HG02943 (cell line): ENCODE measurements around the gene CLEC7A.

ENCODE experiments used
- ATAC-seq: cut with Tn5 transposase; IDR thresholded peaks from one replicate; pipeline ENCODE4 v1.9.1; 2021; ENCODE audit warnings: mild to moderate bottlenecking, low read depth, moderate library complexity; ENCODE audit not compliant: unreplicated experiment

Gene CLEC7A

DNA sequence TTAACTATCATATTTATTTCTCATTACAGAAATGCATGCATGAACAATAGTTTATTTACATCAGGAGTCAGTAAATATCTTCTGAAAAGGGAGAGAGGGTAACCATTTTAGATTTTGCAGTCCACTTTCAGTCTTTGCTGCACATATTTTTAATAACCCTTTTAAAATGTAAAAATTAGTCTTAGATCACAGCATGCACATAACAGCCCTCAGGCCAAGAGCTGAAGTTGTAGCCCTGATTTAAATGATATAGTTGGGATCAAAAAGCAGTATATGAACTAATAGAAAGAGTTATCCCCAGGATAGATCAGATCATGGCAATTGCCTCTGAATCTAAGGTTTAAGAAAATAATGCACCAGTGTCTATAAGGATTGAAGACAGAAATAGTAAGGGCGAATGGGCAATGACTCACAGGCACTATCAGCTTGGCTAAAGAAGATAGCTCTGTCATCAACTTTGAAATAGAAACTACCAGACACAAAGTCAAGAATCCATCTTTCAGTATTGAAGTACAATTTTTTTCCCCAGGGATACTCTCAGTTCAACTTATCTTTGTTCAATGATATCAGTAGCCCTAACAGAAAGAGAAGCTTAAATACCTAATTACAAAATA is 13.1 kb upstream of the CLEC7A start:
- ATAC-seq: no peak

DNA sequence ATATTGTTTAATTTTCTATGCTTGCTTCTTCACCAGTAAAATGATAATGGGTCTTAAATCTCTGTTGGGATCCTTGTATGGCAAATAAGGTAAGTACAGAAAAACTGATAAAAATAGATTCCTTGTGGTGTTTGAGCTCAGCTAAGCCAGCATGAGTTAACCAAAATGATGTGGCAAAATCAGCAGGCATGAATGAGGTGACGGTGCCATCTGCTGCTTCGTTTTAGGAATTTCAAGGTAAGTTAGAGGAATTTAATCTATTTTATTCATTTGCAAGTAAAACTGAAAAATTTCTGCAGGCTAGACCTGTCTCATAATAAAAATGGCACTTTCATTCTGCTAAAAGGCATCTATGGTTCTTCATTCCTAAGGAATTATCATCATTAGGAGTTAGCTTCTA is 10.0 kb upstream of the CLEC7A start:
- ATAC-seq: no peak

DNA sequence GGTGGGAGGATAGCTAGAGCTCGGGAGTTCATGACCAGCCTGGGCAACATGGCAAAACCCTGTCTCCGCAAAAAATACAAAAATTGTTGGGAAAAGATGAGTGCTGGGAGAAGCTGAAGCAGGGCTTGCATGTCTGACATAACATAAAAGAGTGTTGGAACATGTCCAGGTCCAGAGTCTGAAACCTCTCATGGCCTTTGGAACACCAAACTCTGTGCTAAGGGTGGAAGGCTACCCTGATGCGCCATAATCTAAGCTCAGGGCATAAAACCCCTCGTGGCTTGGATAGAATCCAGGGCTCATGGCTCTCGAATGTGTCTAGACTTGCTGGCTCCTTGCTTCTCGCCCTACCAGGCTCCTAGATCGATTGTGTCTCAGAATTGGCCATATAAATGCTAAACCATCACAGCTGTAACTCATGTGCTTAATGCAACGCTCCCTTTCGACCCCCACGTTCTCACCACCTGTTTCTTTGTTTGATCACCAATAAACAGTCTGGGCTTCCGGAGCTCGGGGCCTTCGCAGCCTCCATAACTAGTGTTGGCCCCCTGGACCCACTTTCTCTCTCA is 6.7 kb upstream of the CLEC7A start:
- ATAC-seq: no peak

DNA sequence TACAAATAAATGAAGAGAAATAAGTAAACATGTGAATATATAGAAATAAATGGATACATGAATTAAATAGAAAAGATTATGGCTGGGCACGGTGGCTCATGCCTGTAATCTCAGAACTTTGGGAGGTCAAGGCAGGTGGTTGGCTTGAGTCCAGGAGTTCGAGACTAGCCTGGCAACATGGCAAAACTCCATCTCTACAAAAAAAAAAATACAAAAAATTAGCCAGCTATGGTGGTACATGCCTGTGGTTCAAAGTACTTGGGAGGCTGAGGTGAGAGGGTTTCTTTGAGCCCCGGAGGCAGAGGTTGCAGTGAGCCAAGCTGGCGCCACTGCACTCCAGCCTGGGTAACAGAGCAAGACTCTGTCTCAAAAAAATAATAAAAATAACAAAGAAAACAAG is 5.1 kb upstream of the CLEC7A start:
- no peak for ATAC-seq

DNA sequence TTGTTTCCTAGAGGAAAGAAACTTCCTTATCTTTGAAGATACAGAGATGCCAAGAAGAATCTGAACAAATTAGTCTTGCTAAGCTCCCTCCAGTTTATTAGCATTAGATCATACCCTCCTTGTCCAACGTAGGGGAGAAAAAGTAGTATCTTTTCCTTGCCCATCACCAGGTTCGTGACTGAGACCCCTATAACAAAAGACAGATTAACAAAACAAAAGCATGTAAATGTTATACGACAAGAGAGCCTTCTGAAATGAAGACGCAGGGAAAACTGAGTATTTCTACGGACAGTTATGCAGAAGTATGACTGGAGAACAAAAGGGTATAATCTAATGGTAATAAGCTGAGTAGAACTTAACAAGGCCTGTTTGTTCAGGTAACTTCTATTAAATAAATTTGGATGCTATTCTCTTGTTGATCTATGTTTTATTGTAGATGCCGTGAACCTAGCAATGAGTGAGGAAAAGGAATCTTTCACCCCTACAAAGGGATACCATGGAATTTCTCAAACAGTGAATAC is 2.9 kb upstream of the CLEC7A start:
- ATAC-seq: no peak

DNA sequence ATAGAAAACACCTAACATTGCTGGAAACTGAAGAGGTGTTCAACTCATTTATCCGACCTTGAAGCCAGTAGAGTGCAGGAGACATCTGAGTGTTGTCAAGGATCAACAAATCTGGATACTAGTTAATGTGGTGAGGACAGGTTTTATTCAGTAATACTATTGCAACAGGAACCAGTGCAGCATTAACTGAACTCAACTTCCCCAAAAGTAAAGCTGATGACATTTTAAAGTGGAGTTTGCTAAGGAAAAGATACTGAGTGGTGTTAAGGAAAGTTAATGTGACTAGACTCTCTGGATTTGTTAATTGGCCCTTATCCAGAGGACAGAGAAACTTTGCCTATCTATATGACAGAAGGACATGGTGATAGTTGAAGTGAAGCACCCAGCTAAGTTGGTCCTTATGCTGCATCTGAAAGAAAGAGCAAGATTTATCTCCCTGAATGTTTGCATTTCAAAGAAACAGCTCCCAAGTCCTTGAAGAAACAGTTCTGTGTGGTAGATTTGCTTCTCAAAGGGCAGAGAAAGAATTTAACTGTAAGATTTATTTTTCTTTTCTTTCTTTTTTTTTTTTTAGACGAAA is 1.2 kb upstream of the CLEC7A start:
- ATAC-seq: no peak

DNA sequence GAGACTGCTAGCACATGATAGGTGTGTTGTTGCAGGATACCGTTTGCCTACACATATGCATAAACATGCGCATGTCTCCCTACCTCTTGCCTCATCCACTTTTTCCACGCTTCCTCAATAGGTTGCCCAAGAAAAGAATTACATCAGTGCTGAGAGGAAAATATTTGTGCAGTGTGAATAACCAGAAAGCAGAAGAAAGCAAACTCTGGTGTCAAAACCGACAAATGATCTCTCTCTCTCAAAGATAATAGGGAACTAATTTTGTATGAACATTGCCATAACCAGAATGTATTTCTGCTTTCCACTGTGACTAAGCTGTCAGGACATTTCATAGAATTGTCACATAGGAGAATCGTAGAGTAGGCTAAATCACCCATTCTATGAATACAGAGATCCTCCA is 1.3 kb downstream of the CLEC7A start:
- ATAC-seq: no peak

DNA sequence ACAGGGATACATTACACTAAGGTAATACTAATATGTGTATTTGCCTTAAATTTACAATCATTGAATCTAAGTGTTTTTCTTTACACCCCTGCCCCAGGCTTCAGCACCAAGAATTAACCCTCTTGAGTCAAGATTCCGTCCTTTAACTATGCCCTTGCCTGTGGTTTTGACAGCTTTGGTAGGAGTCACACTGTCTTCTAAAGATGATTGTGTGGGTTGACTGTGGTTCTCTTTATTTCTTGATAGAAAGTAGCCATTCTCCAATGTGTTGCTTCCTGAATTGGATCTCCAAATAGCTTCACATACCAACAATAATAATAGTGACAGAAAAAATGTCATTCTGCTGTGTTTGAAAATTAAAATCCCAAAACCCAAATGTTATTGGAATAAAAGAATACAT is 3.6 kb downstream of the CLEC7A start:
- ATAC-seq: no peak

DNA sequence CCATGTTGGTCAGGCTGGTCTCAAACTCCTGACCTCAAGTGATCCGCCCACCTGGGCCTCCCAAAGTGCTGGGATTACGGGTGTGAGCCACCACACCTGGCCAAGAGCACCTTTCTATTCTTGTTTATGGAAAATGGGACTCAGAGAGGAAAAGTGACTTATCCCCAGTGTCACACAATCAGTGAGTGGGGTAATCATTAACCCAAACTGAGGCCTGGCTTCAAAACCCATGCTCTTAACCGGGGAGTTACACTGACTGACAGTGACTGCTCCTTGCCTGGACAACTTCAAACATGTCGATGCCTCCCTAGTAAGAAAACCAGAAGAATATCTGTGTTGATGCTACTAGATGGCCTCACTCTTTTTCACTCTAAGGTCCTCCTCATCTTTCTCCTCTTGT is 7.3 kb downstream of the CLEC7A start:
- no peak for ATAC-seq

DNA sequence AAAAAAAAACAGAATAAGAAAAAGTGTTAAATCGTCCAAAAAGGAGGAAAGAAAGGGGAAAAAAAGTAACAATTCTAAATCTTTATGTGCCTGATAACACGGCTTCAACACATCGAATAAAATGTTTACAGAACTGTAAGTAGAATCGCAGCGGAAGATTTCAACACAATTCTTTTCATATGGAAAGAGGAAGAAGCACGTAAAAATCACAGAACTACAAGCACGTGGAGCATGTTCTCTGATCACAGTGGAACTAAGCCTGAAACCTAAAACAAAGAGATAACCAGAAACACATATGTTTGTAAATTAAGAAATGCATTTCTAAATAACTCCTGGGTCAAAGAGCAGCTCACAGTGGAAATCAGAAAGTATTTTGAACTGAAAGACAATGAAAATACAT is 8.7 kb downstream of the CLEC7A start:
- ATAC-seq: no peak

DNA sequence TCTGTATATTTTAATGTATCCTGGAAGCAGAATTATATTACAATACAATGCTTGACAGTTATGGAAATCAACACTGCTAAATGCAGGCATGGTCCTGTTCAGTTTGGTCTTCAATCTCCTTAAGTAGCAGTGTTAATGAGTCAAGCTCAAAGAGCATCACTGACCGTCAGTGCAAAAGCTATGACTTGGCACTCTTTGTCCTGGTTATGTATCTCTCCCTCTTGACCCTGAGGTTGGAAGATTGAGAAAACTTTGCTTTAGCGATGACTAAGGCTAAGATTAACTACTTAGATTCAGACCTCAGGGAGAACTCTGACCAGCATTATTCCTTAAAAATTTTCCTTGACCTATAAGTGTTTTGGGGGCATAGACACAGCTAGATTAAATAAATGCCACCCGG is 10.9 kb downstream of the CLEC7A start:
- no peak for ATAC-seq

DNA sequence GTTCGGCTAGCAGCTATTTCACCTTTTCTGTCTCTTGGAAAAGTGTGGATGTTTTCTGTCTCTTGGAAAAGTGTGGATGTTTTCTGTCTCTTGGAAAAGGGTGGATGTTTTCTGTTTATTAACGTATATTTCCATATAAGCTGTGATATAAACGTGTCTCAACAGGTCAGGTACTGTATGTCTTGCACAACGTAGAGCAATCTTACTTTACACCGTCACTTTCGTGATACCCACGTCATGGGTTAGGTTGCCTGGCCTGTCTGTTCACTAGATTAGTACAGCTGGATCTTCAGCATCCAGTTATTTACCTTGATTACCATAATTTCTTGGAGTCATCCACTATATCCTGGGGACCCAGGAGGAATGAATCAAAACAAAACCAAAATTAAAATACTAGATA is 14.1 kb downstream of the CLEC7A start:
- ATAC-seq: no peak

DNA sequence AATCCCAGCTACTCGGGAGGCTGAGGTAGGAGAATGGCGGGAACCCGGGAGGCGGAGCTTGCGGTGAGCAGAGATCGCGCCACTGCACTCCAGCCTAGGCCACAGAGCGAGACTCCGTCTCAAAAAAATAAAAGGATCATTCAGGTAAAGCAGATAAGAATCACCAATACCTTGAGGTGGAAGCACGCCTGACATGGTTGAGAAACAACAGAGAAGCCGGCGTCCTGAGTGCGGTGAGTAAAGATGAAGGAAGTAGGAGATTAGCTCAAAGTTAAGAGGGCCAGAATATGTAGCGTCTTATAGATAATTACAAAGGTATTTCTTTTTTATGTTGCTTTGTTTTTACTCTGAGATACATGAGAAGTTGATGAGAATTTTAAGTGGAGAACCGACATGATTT is 14.7 kb downstream of the CLEC7A start:
- ATAC-seq: no peak

DNA sequence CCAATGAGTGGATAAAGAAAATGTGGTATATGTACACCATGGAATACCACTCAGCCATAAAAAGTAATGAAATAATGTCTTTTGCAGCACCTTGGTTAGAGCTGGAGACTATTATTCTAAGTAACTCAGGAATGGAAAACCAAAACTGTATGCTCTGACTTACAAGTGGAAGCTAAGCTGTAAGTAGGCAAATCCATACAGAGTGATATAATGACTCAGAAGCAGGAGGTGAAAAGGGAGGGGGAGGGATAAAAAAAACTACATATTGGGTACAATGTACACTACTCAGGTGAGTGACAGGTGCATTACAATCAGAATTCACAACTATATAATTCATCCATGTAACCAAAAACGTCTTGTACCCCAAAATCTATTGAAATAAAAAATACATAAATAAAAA is 16.1 kb downstream of the CLEC7A start:
- no peak for ATAC-seq

DNA sequence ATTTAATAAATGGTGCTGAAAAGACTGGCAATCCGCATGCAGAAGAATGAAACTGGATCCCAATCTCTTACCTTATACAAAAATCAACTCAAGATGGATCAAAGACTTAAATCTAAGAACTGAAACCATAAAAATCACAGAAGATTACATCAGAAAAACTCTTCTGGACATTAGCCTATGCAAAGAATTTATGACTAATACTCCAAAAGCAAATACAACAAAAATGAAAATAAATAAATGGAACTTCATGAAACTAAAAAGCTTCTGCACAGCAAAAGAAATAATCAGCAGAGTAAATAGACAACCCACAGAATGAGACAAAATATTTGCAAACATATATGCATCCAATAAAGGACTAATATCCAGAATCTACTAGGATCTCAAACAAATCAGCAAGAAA is 16.9 kb downstream of the CLEC7A start:
- no peak for ATAC-seq

DNA sequence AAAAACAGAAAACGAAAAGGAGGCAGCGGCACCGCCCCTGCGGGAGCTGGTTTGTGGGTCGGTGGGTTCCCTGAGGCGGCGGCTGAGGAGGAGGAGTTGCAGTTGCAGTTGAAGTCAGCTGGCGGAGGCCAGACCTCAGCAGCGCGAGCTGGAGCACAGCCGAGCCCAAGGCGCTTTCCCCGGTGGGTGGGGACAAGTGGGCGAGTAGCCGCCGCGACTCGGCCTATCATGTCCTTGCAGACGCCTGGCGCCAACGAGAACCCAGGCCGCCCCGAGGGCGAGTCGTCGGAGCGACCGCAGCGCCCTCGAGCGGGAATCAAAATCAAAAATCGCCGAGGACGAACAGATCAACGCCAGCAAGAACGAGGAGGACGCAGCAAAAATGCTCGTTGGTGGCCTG is 18.5 kb downstream of the CLEC7A start:
- ATAC-seq: no peak

DNA sequence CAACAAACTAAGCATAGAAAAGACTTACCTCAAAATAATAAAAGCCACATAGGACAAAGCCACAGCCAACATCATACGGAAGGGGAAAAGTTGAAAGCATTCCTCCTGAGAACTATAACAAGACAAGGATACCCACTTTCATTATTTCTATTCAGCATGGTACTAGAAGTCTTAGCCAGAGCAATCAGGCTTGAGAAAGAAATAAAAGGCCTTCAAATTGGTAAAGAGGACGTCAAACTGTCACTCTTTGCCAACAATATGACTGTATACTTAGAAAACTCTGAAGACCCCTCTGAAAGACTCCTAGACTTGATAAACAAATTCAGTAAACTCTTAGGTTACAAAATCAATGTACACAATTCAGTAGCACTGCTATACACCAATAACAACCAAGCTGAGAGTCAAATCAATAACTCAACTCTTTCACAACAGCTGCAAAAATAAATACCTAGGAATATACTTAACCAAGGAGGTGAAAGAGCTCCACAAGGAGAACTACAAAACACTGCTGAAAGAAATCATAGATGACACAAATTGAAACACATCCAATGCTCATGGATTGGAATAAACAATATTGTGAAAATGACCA is 19.6 kb downstream of the CLEC7A start:
- ATAC-seq: no peak

DNA sequence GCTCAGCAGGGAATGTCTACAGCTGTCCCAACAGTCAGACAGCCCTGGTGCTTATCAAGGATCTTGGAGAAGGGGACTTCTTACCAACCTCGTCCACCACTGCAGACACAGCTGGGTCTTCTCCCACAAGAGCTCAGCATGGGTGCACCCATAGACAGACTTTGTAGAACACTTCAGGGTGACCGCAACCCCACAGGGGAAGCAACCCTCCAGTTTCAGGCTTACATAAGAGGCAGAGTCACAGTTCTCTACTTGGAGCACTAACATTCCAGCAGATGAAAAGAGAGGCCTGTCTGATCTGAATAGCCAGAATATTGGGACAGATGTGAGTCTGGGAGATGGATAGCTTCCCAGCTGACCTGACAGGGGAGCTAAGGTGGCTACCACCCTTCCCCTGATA is 27.7 kb downstream of the CLEC7A start:
- ATAC-seq: no peak

DNA sequence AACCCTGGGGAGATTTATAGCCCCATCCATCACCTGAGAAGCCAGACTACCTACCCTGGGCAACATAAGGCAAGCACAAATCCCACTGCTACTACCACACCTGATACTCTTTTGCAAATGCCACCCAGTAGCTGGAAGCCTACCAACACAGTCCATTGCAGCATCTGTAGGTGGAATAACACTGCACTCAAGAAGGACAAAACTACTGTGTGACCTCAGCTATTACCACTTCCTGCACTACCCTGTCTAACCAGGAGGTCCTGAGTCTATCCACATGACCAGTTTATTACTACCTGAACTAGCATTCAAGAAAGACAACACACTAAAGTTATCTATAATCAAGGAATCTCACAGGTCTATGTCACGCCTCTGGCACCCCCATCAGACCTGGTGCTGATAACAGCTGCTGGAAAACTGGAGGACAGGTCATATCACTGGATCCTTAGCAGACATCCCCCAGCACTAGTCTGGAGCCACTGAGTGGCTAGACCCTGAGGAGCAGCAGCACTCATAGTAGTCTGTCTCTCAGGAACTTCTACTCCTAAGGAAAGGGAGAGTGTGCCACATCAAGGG is 28.3 kb downstream of the CLEC7A start:
- no peak for ATAC-seq

DNA sequence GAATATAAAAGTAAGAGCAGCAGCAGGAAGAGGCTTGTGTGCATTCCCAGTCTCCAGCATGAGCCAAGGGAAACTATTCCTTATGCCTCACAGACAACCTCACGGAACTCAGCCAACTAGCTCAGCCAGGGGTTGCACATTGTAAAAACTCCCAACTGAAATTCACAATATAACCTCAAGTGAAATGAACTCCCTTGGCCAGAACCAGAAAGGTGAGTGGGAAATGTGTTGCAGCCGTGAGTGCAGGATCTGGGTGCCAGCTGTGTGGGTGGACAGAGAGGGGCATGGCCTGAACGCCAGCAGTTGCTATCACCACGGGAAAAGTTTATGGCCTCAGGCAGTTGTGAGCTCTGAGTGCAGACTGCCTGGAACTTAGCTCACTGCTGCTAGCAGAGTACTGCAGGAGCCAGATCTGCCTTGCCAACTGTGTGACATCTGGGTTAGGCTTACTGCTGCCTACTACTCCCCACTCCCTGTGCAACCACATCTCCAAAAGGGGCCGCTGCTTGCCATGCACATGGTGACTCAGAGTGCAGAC is 28.9 kb downstream of the CLEC7A start:
- ATAC-seq: no peak

DNA sequence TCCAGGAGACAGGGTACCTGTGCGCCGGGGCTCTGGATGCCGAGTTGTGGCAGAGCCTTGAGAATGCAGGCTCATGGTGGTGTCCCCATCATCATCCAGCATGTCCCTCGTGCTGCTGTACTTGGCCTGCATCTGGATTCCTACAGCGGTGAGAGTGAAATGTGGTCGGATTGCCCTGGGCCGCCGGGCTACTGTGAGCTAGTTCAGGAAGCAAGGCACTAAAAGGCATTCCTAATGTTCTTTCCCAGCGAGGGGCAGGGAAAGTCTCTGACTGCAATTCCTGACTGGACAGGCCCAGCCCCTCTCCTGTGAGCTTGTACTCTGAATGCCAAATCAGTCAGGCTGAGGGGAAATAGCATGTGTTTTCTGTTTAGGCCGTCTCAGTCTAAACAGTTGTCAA is 31.2 kb downstream of the CLEC7A start, which contains the start of gene CLEC1A:
Gene CLEC1A, minus strand, starts transcription at position 195 of the 400 bp plus-strand sequence. Its CDS starts 63 bp downstream, at position 132.
- ATAC-seq: no peak
